HCT116 (cell line): Measurements from ENCODE around the gene ITPRIPL1. TPM values are rescaled to one million over a fixed set of nuclear protein-coding genes. Genes with fewer than 3 reads are reported as not detected.

ENCODE experiments used
- ATAC-seq: fragments of 200-7000 bp; cut with Tn5 transposase; 2 replicates; pipeline ENCODE4 v1.9.1; 2020; ENCODE audit warnings: mild to moderate bottlenecking, moderate library complexity
- BruUV-seq: library from RNA; stranded (reverse); fragments of 400-500 nt; replicated peaks from 2 replicates; lab custom pipeline; 2021; lab: Mats Ljungman, UMichigan
- CTCF ChIA-PET: fragments of 300-600 bp; sonication (Branson Sonifier 250); formaldehyde crosslinking; loops from one replicate; lab custom pipeline; 2021; ENCODE audit warnings: antibody characterized with exemption; lab: Charles Lee
- POLR2A ChIA-PET: fragments of 300-600, 350-600 bp; sonication (Branson Sonifier 250); formaldehyde crosslinking; loops from one replicate; lab custom pipeline; 2021; ENCODE audit warnings: antibody characterized with exemption; lab: Charles Lee
- RAD21 ChIA-PET, 2 experiments: fragments of 300-600 bp; sonication (Branson Sonifier 250); formaldehyde crosslinking; loops; one replicate each; lab custom pipeline; 2023; ENCODE audit warnings: low total read pairs in 2 of 2; ENCODE audit not compliant: uncharacterized antibody in 2 of 2, unreplicated experiment in 2 of 2, low non-redundant PET in 1 of 2; lab: Charles Lee
- DNase-seq: peaks from one replicate; pipeline ENCODE4 v3.0.0-alpha.2; 2010; ENCODE audit warnings: low read depth, low spot score
- H2AFZ ChIP-seq: fragments of 200-600 bp; shearing (Covaris generic), sonication (generic); 2 replicates; pipeline ENCODE4 v1.6.1; 2017; ENCODE audit warnings: low read depth, mixed run types, mixed read lengths, antibody characterized with exemption, low read length; ENCODE audit not compliant: poor library complexity, severe bottlenecking
- H3K27ac ChIP-seq: 2 replicates; pipeline ENCODE4 v1.5.1; 2012; ENCODE audit warnings: low read depth, low read length
- H3K27me3 ChIP-seq: fragments of 200-600 bp; sonication (generic); 2 replicates; pipeline ENCODE4 v1.6.1; 2016; ENCODE audit warnings: mixed run types, low read length, mixed read lengths; ENCODE audit not compliant: insufficient read depth
- H3K36me3 ChIP-seq, 2 experiments: fragments of 200-500 bp in 1 of 2; fragments of 200-600 bp in 1 of 2; sonication (Bioruptor generic) in 1 of 2; sonication (generic) in 1 of 2; 2 replicates each; pipeline versions ENCODE4 v1.5.1 to v1.6.1; 2014 to 2016; ENCODE audit warnings: low read length in 2 of 2, inconsistent platforms in 1 of 2, mixed read lengths in 1 of 2, mixed run types in 1 of 2; ENCODE audit not compliant: insufficient read depth in 2 of 2, control insufficient read depth in 1 of 2
- H3K4me1 ChIP-seq, 2 experiments: fragments of 200-600 bp in 1 of 2; sonication (generic) in 1 of 2; 2 replicates each; pipeline versions ENCODE4 v1.5.1 to v1.6.1; 2012 to 2017; ENCODE audit warnings: low read length in 2 of 2, inconsistent platforms in 1 of 2, mild to moderate bottlenecking in 1 of 2, mixed read lengths in 1 of 2, mixed run types in 1 of 2, moderate library complexity in 1 of 2; ENCODE audit not compliant: insufficient read depth in 2 of 2, control insufficient read depth in 1 of 2
- H3K4me2 ChIP-seq: fragments of 200-600 bp; sonication (generic); 2 replicates; pipeline ENCODE4 v1.6.1; 2017; ENCODE audit warnings: mixed run types, low read length, mixed read lengths
- H3K4me3 ChIP-seq, 2 experiments: fragments of 200-600 bp in 1 of 2; sonication (generic) in 1 of 2; replicated peaks in 1 of 2; 2 replicates each; pipeline ENCODE4 v1.5.1; 2011 to 2016; ENCODE audit warnings: low read length in 2 of 2, control low read depth in 1 of 2, low read depth in 1 of 2, mild to moderate bottlenecking in 1 of 2, mixed read lengths in 1 of 2, mixed run types in 1 of 2
- H3K79me2 ChIP-seq: fragments of 200-600 bp; sonication (generic); 2 replicates; pipeline ENCODE4 v1.6.1; 2017; ENCODE audit warnings: mild to moderate bottlenecking, mixed run types, low read length, moderate library complexity, mixed read lengths; ENCODE audit not compliant: insufficient read depth
- H3K9ac ChIP-seq: fragments of 200-600 bp; sonication (generic); 2 replicates; pipeline ENCODE4 v1.6.1; 2016; ENCODE audit warnings: low read length, mixed read lengths
- H3K9me2 ChIP-seq: fragments of 200-600 bp; sonication (generic), shearing (Covaris generic); 2 replicates; pipeline ENCODE4 v1.6.1; 2017; ENCODE audit warnings: mixed run types, mild to moderate bottlenecking, moderate library complexity; ENCODE audit not compliant: insufficient read depth
- H3K9me3 ChIP-seq, 2 experiments: fragments of 200-500 bp in 1 of 2; fragments of 200-600 bp in 1 of 2; sonication (Bioruptor generic) in 1 of 2; sonication (generic) in 1 of 2; 2 replicates each; pipeline ENCODE4 v1.6.1; 2014 to 2017; ENCODE audit warnings: low read length in 2 of 2, mixed read lengths in 2 of 2, inconsistent platforms in 1 of 2, low read depth in 1 of 2, mild to moderate bottlenecking in 1 of 2, mixed run types in 1 of 2, moderate library complexity in 1 of 2; ENCODE audit not compliant: control insufficient read depth in 1 of 2, insufficient read depth in 1 of 2
- H4K20me1 ChIP-seq: fragments of 200-600 bp; sonication (generic), shearing (Covaris generic); 2 replicates; pipeline ENCODE4 v1.6.1; 2017; ENCODE audit warnings: mixed run types, mild to moderate bottlenecking, moderate library complexity; ENCODE audit not compliant: insufficient read depth
- CEBPB ChIP-seq: IDR thresholded peaks from 2 replicates; pipeline ENCODE4 v1.6.1; 2012; ENCODE audit warnings: low read depth
- SIN3A ChIP-seq: IDR thresholded peaks from 2 replicates; pipeline ENCODE4 v1.6.1; 2012; ENCODE audit warnings: low read depth
- SRF ChIP-seq: IDR thresholded peaks from 2 replicates; pipeline ENCODE4 v1.6.1; 2012; ENCODE audit warnings: low read depth
- YY1 ChIP-seq: IDR thresholded peaks from 2 replicates; pipeline ENCODE4 v1.6.1; 2011; ENCODE audit warnings: low read length, low read depth, moderate library complexity, mild to moderate bottlenecking; ENCODE audit not compliant: insufficient replicate concordance; ENCODE audit errors: extremely low read depth
- ZBTB33 ChIP-seq: IDR thresholded peaks from 2 replicates; pipeline ENCODE4 v1.6.1; 2011; ENCODE audit warnings: mild to moderate bottlenecking, low read length, moderate library complexity; ENCODE audit not compliant: insufficient replicate concordance; ENCODE audit errors: extremely low read depth
- intact Hi-C: fragments of 100-400 bp; cut with micrococcal nuclease; formaldehyde crosslinking; loops from 2 replicates; pipeline ENCODE4 v1.10.0; 2022
- total RNA-seq: library from RNA; stranded (reverse); gene quantifications from one replicate; pipeline ENCODE4 v1.2.1, GENCODE V29; 2021; ENCODE audit not compliant: unreplicated experiment

The ITPRIPL1 gene
- total RNA-seq, 1 experiment from 2014 or later: 12.4 TPM

GRCh38 chr2:96336873-96337272 lies 11.8 kb downstream of the ITPRIPL1 start:
- H2AFZ ChIP-seq: no peak overlapping the region

More at GRCh38 chr2:96336873-96337272, 11.8 kb downstream of the ITPRIPL1 start:
- Histone ChIP-seq H3K4me2 (peak overlapping the region; percentile 99), H3K79me2 (peaks cover 67% of the 10 kb centered on the region), H3K9me3 (no peaks in the 10 kb centered on the region), H3K27me3 (no peaks in the 10 kb centered on the region), H3K27ac (0 out of 2 replicates have a peak overlapping the region, but pooled peaks have one; percentile 69), H3K36me3 (peaks cover 1 to 4% of the 10 kb centered on the region in 2 experiments; a peak in 1 of 4 replicates), H3K4me3 (peak overlapping the region; percentile 90 to 96), H4K20me1 (no peaks in the 10 kb centered on the region), H3K9me2 (no peaks in the 10 kb centered on the region), H3K9ac (peak overlapping the region; percentile 97), H3K4me1 (peaks cover 4 to 50% of the 10 kb centered on the region in 2 experiments; a peak in 3 of 4 replicates)
- RAD21 ChIA-PET: no interaction called here
- CTCF ChIA-PET: no interaction called here
- POLR2A ChIA-PET: interaction anchor here (1.7 to 1.8 kb wide), 2 partner anchors 11 to 16 kb away, joined by 3 to 13 read pairs; no protein-coding TSS in a partner anchor
- ATAC-seq (no peak), DNase-seq (no peak)
- BruUV-seq: no TSS peak
- TF ChIP-seq CEBPB (no peak), SRF (no peak), SIN3A (no peak), ZBTB33 (no peak), YY1 (no peak)
- intact Hi-C loops: loop anchor here (5.0 kb wide), 1 partner anchor 170 kb away; the partner anchor contains the start of gene NEURL3
